Measurements from ENCODE around the gene SLC39A9.

The SLC39A9 gene, protein sequence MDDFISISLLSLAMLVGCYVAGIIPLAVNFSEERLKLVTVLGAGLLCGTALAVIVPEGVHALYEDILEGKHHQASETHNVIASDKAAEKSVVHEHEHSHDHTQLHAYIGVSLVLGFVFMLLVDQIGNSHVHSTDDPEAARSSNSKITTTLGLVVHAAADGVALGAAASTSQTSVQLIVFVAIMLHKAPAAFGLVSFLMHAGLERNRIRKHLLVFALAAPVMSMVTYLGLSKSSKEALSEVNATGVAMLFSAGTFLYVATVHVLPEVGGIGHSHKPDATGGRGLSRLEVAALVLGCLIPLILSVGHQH

DNA sequence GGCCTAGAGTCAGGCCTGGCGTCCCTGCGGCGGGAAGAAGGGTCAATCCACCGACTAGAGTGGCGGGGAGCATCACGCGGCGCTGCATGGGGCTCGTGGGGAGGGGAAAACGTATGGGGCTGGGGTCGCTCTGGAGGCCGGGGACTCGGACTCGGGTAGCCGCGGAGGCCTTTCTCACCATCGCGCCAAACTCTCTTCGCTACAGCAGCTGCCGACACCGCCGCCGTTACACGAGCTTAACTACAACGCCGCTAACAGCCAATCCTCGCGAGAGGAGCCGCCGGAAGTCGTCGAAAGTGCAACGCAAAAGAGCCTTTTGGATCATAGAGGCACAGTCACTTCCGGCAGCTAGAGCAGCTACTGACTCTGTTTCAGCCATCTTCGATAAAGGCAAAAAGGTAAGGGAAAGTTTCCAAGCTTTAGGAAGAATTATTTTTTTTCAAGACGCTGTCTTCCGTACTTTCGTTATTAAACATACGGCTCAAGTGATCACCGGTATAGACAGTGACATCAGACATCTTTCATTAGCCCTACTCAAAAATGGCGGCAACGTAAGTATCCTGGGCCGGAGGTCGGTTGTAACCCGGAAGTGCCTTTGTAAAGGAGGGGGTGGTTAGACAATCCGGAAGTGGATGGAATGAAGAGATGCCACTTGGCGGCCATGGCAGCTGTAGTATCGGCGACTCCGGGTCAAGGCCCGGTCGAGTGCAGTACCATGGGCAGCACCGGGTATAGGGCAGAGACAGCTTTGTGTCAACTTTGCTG is at the start of gene SLC39A9, which contains the start of gene ERH:
Gene SLC39A9 (plus strand): TSS at position 640 of the 765 bp plus-strand sequence. CDS start 678 bp downstream, outside the sequence.
Gene ERH (minus strand): TSS at position 247 of the 765 bp plus-strand sequence. CDS start 66 bp downstream, at position 181.
- peak; percentile 73 to 87 (median 84) for DNase-seq (ENCODE audit: low read depth in 4 of 4, low spot score in 1 of 4)

- DNase-seq (ENCODE audit: low read depth in 4 of 4, low spot score in 1 of 4): no peak
Observed at GRCh38 chr14:69349091-69349777, 49.3 kb upstream of the SLC39A9 start.

- DNase-seq (ENCODE audit: low read depth in 4 of 4, low spot score in 1 of 4): no peak
Observed at GRCh38 chr14:69350892-69351291, 47.6 kb upstream of the SLC39A9 start.

GRCh38 chr14:69351385-69351784 is 47.1 kb upstream of the SLC39A9 start:
- no peak for DNase-seq (ENCODE audit: low read depth in 4 of 4, low spot score in 1 of 4)

DNA sequence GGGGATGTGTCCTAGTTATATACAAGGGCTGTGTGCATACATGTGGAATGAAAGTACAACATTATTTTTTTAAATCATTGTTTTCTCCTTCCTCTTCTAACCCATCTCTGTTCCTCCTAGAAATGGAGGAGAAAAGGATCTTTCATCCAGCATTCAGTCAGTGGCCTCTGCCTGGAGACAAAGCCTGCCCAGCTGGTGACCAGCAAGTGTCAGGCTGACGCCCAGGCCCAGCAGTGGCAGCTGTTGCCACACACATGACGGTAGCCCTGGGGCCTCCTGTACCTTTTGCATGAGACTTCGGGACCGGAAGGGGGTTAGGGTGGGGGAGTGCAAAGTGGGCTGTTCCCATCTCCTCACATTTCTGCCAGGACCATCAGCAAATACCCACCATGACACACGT is 46.6 kb upstream of the SLC39A9 start:
- DNase-seq (ENCODE audit: low read depth in 4 of 4, low spot score in 1 of 4): no peak

DNA sequence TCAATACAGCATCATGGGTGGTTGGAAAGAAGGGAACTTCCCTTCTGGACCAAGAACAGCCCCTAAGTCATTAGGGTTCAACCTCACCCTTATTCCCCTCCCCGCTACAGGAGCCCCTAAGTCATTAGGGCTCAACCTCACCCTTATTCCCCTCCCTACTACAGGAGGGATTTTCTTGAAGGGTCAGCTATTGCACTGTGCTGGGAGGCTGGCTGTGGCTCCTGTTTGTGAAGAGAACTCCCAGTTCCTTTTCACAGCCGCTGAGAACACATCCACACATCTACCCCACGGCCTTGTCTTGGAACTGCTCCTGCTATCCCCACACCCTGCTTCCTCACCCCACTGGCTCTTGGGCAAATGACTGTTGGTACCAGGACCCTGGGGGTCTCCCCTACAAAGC is 45.3 kb upstream of the SLC39A9 start:
- DNase-seq (ENCODE audit: low read depth in 4 of 4, low spot score in 1 of 4): no peak

- peak in 3 of 4 experiments; percentile 23 to 62 (median 53) for DNase-seq (ENCODE audit: low read depth in 4 of 4, low spot score in 1 of 4)
Observed at GRCh38 chr14:69354383-69355153, 43.9 kb upstream of the SLC39A9 start.

GRCh38 chr14:69355154-69355597 is 43.3 kb upstream of the SLC39A9 start:
- DNase-seq (ENCODE audit: low read depth in 4 of 4, low spot score in 1 of 4): no peak

DNA sequence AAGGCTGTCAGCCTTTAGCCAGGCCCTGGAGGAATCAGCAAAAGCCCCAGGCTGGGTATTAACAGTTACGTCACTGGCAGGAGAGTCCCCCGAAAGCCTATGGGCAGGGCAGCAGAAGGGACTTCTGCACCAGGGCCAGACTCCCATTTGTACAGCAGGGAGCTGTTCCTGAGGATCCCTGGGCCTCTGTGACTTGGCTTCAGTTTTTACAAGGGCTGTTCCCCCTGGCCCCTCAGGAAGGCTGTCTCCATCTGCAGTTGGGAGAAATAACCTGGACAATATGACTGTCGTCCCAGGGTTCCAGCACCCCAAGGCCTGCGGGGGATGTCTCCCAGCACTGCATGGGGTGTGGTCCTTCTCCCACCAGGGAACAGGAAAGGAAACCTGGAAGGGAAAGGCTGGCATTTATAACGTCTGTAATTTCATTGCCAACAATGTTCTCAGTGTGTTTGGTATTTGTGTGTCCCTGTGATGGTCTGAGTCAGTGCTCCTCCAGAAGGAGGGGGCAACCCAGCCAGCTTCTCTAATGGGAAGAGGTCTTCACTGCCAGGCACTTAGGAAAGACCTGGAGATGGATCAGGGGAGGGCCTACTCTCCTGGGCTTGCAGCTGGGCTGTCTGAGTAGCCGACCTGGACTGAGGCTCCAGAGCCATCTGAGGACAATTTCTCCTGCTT is 42.7 kb upstream of the SLC39A9 start:
- no peak for DNase-seq (ENCODE audit: low read depth in 4 of 4, low spot score in 1 of 4)

DNA sequence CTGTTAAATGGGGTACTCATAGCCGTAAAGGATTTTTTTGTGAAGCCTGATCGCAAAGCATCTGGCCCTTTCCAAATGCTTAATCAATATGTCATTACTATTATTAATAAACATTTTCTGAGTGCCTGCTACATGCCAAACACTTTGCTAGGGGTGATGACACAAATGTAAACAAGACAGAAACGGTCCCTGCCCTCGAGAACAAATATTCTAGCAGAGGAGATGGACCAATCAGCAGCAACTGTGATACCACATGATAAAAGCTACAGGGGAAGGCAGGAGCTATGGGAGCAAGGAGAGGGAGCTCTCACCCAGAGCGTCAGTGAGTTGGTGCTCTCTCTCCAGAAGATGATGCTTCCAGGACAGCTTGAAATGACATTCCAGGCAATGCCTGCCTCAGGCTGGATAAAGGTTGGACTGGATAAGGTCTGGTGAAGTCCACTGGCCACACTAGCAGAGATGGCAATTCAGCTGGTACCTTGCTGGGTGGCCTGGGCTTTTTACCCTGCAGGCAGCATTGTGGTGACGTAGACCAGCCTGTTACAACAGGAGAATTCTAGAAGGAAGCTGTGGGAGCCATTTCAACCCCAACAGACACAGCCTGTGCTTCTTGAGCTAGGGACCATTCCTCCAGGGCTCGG is 41.5 kb upstream of the SLC39A9 start:
- no peak for DNase-seq (ENCODE audit: low read depth in 4 of 4, low spot score in 1 of 4)

DNA sequence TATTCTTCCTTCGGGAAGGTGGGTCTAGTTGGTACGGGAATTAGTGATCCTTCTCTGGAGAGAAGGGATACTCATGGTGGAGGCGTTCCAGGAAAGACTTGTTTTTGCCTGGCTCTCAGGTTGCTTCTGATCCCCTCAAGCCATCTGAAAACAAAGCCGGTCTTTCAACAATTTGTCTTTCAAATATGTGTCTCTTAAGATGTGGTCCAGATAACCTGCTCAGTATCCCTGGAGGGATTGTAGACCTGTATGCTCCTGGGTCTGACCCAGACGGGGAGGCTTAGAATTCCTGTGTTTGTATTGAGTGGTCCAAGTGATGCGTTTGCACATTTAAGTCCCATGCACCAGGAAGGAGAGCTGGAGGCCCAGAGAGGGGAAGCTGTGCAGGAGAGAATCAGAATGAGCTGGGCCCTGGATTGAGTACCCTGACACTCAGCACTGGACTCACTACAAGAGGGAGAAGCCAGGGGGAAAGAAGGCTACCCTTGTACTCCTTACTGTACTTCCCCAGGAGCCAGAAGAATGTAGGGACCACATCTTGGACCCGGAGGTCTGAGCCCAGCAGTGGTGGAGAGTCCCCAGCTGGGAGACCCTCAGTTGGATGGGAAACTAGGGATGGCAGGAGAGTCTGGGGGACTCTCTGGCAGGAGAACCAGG is 40.8 kb upstream of the SLC39A9 start:
- DNase-seq (ENCODE audit: low read depth in 4 of 4, low spot score in 1 of 4): no peak

DNA sequence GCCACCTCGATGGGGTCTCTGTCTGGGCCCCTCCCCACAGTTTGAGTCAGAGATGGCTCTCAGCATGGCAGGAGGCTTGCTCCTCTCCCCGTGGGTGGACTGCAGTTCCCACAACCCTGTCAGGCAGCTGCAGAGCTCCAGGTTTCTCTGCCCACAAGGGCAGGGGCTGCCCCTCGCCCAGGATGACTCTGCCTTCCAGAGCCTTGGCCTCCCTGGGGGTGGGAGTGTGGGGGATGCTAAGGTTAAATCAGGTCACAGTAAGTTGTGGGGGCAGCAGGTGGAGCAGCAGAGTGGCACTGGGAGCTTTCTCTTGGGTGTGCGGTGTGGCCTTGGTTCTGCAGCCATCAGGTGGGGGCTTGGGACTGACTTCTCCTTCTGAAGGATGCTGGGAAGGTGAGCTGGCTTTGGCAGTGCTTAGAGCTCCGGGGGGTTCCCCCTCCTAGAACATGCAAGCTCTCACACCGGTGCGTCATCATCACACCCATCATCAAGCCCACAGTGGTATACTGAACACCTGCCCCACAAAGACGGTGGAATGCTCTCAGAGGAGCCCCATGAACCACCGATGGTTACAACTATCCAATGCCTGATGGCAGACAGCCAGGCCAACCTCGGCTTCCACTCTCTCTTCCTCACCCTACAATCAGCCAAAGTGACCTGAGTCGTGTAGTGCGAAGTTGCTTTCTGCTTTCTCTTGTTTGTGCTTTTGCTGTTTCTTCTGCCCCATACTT is 40.1 kb upstream of the SLC39A9 start:
- peak in 2 of 4 experiments; percentile 22 to 50 for DNase-seq (ENCODE audit: low read depth in 4 of 4, low spot score in 1 of 4)

DNA sequence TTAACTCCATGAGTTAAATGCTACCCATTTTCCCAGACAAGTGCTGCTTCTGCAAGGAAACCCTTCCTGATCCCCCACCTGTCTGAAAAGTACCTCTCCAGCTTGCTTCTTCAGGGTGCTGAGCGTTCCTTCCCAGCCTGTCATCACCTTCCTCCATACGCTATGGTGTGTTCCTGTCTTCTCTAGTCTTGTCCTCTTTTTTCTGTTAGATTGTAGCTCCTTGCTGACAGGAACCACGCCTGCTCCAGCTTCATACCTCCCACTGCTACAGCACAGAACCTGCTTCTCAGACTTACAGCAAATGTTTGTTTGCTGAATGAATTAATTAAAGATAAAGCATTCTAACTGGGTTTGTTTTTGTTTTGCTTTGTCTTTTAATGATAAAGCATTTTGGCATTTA is 39.5 kb upstream of the SLC39A9 start:
- DNase-seq (ENCODE audit: low read depth in 4 of 4, low spot score in 1 of 4): no peak

DNA sequence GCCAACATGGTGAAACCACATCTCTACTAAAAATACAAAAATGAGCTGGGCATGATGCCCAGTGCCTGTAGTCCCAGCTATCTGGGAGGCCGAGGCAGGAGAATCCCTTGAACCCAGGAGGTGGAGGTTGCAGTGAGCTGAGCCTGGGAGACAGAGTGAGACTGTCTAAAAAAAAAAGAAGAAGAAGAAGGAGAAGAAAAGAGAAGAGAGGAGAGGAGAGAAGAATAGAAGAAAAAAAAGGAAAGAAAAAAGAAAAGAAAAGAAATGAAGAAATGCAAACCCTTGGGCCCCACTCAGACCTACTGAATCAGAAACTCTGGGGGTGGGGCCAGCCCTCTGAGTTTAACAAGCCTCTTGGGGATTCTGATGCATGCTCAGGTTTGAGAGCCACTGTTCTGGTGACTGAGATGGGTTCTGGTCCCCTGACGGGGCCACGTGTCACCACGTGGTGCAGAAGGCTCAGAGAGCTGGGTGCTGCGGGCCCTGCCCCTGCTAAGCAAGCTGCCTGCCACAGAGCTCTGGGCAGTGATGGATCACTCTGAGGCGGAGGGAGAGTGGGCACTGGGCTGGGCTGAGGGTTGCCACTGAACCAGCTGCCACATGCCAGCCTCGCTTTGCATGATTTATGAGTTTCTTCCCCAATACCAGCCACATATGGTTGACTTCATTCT is 37.9 kb upstream of the SLC39A9 start:
- no peak for DNase-seq (ENCODE audit: low read depth in 4 of 4, low spot score in 1 of 4)

GRCh38 chr14:69363055-69363454 is 35.4 kb upstream of the SLC39A9 start:
- DNase-seq (ENCODE audit: low read depth in 4 of 4, low spot score in 1 of 4): no peak

DNA sequence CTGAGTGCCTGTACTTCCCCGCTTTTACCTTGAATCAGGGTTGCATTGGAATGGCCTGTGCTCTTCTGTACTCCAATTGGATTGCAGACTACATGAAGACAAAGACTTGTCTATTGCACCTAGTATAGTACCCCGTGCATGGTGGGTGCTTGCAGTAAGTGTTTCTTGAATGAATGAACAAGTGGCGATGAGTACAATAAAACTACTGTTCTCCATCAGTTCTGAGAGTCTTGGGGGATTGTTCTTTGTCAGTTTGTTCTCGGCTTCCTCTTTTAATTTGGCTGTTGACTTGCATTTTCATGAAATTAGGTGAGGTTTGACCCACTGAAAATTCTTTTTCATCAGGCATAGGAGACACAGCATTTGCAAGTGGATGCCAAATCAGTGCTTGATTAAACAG is 34.5 kb upstream of the SLC39A9 start:
- DNase-seq (ENCODE audit: low read depth in 4 of 4, low spot score in 1 of 4): no peak

- no peak for DNase-seq (ENCODE audit: low read depth in 4 of 4, low spot score in 1 of 4)
Observed at GRCh38 chr14:69364378-69364777, 34.1 kb upstream of the SLC39A9 start.

DNA sequence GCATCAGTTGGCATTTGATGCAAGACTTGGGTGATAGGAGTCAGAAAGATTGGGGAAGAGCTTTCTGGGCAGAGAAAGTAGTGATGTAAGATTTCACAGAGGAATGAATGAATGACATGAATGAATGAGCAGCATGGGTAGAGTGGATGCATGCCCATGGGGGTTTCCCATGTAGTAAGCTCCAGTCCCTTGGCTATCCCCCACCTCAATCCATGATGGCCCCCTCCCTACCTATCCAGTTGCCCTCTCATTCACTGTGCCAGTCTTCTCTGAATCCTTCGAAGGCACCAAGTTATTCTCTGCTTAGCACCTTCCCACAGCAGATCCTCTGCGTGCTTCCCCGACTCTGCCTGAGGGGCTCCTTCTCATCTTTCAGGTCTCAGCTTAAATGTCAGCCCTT is 32.4 kb upstream of the SLC39A9 start:
- DNase-seq (ENCODE audit: low read depth in 4 of 4, low spot score in 1 of 4): no peak

Measured in stimulated activated CD4-positive, alpha-beta T cell treated with anti-CD3 and anti-CD28 coated beads, Interleukin-1b, Interleukin-23, amount 100 ng/mL, for 24 hours (primary cell).